GM18508 (cell line): ENCODE data around the gene ABCA9.

ENCODE experiments used
- ATAC-seq: cut with Tn5 transposase; IDR thresholded peaks from one replicate; pipeline ENCODE4 v1.9.1; 2021; ENCODE audit warnings: moderate number of reproducible peaks; ENCODE audit not compliant: insufficient read depth, unreplicated experiment

The ABCA9 gene

DNA sequence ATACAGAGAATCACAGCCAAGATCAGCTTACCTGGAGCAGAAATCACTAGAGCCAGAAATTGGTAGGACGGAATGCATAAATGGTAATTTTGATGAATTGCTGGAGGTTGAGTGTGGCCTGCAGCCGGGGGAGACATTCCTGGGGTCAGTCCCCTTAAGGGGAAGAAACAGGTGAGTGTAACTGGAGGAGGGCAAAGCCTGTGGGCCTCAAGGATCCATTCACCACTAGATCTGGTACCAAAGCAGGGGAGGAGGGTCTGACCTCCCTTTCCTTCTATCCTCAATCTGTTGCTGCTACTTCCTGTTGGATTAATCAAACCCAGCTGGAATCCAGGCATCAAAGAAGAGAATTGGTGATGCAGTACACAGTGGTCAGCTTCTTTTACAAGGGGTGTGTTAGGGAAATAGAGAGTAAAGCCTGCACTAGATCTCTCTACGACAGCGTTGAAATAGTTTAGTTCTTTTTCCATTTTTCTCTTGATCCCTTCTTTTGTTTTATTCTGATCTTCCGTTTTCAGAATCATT lies 8.6 kb upstream of the ABCA9 start:
- no peak for ATAC-seq

DNA sequence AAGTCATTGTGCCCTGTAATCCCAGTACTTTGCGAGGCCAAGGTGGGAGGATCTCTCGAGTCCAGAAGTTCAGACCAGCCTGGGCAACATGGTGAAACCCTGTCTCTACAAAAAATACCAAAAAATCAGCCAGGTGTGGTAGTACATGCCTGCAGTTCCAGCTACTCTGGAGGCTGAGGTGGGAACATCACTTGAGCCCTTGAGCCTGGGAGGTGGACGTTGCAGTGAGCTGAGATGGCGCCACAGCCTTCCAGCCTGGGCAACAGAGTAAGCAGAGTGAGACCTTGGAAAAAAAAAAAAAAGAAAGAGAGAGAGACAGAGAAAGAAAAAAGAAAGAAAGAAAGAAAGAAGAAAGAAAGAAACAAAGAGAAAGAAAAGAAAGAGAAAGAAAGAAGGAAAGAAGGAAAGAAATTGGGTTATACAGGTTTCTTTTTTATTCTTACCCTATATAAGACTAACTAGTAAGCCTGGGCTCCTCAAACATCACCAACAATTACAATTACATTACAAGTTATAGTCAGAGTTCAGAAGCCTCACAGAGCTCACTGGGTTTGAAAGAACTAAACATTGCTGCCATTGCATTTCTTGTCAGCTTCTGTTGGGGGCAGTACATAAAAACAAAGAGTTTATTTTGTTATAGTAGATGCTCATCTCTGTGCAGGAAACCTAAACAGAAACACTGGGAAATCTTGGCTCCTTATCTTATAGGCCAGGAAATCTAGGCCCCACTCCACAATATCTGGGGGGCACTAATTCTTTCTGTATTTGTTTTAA lies 6.7 kb upstream of the ABCA9 start:
- ATAC-seq: no peak

DNA sequence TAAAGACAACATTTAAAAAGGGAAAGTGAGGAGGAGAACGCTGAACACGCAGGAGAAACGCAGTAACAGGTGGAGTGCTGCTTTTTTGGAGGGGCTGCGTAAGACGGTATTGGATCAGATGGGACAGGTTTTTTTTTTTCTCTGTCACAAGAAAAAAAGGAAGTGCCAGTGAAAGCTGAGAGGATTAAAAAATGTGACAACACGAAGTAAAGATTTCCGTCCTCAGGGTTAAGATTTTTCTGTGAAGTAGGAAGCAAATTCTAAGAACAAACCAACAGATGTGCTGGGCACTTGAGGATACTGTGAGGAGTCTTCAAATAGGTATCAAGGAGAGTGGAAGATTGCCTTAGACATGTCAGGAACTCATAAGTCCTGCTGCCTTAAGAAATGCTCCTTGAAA lies 5.8 kb upstream of the ABCA9 start:
- ATAC-seq: no peak

DNA sequence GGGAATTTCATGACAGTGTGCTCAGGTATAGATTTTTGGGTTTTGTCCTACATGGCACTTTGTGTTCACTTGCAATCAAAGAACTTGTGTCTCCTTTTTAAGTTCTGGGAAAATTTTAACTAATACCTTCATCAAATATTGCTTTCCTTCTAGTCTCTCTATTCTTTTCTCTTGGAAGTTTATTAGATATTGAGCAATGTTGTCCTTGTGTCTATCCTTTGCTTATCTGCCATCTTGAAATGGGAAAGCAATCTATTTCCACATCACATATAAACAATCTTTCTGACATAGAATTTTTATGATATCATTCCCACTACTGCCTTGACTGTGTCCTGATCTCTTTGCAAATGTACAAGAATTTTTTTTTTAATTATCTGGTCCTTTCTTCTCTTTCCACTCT lies 4.4 kb upstream of the ABCA9 start:
- no peak for ATAC-seq

DNA sequence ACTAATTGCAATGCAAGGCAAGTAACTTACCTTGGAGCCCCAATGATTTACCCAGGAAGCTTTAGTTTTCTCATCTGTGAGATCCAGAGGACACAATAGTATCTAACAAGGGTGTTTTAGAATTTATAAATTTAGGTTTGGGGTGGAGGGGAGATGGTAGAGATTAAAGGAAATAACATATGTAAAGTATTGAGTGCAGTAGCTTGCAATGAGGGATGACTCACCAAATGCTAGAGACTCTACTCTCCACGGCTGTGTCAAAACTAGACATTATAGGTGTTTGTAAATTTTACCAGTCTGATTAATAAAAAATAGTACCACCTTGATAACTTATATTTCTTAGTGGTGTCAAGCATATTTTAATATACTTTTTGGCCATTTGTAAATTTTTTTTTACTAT lies 3.7 kb upstream of the ABCA9 start:
- no peak for ATAC-seq

DNA sequence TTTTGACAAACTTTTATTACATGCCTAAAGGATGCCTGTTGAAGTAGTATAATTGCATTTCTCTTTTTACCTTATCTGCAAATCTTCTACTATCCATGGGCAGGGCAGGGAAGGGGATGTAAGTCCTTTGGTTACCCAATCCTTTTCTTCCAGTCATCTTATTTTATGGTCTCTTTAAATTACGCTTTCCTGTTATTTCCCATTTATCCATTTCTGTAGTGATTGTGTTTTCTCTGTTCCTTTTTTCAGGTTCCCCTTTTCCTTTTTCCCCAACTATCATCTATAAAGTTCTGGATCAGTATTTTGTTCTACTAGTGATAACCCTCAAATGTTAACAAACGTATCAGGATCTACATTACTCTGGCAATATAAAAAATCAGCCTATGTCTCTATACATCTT lies 3.3 kb upstream of the ABCA9 start:
- ATAC-seq: no peak

DNA sequence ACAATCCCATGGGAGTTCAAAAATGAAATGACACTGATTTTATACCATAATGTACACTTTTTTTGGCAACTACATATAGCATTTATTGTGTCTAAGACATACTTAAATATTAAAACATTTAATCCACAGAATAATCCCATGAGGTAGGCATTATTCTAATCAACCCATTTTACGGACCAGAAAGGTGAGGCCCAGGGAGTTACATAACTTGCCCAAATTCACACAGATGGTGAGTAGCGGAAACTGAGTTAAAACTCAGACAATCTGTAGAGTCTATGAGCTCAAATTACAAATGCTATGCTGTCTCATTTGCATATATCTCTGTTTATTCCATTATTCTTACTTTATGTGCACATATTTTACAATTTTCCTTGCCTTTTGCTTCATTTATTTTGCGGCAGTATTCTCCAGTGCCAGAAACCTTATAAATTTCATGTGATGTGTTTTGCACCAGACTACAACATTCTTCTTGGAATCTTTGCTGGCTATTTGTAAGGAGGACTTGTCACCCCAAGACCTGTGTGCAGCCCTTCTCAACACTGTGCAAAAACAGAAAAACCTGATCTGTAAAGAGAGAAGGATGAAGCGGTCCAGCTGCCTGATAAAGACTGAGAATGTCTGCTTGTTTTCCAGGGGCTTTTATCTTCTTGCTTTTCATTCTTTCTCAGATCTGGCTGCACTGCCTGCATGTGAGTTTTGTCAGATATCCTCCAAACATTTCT lies 2.3 kb upstream of the ABCA9 start:
- ATAC-seq: no peak

DNA sequence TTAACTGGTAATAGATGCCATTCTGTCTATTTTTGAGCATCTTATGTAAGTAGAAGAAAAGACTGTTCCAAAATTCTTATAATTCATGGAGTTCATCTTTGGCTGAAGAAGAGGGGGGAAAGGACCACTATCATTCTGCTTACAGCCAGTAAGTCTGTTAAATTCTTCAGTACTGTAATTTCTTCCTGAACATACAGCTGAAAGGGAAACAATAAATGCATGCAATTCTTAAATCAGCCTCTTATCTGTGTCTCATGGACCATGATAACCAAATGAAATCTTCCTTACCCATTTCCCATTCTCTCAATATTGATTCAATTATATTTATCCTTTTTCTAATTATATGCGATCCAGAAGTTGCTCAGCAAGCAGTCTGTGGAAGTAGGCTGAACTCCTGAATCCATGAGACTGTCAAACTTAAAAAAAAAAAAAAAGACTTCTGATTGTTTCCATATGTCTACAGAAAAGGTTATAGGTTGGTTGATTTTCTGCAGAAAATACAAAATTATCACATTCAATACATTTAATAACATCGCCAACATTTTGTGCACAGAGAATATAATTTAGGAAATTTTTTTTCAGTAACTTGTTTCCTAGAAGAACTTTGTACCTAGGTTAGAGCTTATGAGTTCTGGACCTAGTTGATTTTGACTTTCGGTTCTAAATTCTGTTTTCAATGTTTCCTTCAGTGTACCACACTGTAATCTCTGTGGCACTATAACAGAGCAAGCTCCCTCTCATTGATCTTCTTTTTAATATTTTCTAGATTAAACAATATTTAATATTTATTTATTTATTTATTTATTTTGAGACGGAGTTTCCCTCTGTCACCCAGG lies 1.2 kb upstream of the ABCA9 start:
- no peak for ATAC-seq

DNA sequence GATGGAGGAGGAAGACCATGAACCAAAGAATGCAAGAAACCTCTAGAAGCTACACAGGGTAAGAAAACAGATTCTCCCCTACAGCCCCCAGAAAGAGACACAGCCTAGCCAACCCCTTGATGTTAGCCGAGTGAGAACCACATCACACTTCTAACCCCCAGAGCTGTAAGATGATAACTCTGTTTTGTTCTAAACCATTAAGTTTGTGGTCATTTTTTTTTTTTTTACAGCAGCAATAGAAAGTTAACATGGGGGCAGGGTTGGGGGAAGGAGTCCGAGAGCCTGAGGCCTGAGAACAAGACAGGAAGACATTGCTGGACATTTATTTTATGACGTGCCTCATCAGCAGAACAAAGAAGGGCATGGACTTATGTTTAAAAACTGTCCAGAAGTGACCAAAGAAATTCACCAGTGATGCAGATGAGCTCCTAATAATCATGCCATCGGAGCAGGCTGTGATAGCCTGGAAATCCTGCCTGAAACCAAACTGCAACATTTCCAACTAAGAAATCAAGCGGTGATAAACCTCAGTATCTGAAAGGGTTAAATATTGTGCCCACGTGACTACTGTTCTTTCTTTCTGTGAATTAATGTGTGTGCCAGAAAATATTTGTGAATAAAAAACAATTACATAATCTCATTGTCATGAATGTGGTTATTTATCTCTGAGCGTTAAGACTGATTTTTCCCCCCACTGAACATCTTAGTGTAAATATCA lies 1.1 kb downstream of the ABCA9 start:
- no peak for ATAC-seq

DNA sequence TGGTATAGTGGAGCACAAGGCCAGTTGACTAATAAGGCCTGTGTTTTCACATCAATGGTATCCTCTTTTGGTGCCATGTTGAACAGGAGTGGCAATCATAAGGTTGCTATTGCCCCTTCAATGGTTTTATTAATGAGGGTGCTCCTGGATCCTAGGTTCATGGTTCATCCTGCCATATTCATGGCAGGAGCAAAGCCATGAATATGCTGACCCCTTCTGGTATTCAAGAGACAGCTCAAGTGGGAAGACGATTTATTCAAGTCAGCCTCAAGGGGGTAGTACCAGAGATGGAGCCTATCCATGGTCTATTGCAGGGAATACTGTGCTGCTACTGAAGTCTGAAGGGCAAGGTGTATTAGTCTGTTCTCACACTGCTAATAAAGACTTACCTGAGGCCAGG lies 2.6 kb downstream of the ABCA9 start:
- ATAC-seq: no peak

DNA sequence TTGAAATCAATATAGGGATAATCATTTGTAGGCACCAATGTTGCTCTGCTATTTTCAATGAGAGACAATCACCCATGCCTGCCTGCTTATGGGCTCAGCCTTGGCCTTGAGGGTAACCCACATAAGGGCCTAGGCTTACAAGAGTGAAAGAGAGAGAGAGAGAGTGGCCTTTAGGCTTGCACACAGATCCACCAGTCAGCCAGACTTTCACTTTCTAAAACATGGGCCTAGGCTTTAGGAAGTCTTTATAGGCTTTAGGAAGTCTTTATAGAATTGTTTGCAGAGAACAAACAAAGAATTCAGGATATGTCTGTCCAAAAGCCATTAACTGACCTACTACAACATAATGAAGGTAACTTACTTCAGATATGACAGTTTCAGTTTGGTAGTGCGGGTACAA lies 3.4 kb downstream of the ABCA9 start:
- no peak for ATAC-seq

DNA sequence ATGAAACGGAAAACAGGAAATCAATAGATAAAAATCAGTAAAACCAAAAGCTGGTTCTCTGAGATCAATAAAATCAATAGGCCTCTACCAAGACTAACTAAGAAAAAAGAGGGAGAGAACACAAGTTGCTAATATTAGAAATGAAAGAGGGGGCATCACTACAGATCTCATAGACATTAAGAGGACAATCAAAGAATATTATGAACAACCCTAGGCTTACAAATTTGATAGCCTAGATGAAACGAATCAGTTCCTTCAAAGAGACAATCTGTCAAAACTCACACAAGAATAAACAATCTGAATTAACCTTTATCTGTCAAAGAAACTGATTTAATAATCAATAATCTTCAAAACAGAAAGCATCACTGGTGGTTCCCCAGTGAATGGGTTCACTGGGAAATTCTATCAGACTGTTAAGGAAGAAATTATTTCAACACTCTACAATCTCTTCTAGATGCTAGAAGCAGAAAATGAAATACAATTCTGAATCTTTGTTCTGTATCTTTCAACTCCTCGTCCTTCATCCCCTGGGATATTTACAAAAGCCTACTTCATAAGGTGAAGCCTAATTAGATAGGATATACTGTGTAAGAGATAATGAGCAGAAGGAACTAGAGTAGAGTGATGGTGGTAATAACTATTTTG lies 4.4 kb downstream of the ABCA9 start:
- ATAC-seq: no peak

DNA sequence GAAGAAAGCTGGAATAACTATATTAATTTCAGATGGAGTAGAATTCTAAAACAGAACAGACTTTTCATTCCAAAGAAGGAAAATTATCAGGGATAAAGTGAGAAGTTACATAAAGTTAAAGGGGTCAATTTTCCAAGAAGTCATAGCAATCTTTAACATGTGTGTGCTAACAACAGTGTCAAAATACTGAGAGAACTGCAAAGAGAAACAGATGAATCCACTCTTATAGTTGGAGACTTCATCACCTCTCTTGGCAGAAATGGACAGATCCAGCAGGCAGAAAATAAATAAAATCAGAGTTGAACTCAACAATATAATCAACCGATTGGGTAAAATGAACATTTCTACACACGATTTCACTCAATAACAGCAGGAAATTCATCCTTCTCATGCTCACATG lies 5.4 kb downstream of the ABCA9 start:
- no peak for ATAC-seq

DNA sequence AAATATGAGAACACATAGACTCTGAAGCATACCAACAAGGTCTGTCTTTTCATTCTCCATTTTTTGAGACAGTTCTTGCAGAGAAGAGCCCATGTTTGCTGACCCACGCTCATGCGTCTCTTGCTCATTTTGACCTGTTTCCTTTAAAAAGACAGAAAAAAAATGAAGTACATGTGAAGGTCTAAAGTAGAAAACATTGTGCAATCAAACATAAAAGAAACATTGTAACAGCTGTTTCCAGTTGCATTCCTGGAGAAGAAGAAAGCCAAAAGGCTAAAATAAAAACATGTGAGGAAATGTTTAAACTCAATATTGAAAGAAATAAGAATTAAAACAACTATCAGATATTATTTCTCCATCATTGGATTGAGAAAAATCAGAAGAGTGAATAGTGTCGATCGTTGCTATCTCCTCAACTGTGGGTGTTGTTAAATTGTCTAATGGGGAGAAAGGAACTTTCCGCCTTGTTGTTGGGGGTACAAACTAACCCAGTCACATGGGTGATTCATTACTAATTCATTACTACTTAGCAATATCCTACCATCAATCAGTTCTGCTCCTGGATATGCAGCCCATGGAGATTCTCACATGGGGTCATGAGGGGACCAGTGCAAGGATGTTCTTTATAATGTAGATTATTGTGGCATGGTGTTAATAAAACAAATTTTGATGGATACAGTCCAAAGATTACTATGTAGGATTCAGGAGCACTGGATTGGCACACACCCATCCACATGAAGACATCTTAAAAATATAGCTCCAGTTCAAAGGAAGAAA lies 9.5 kb downstream of the ABCA9 start:
- ATAC-seq: no peak

DNA sequence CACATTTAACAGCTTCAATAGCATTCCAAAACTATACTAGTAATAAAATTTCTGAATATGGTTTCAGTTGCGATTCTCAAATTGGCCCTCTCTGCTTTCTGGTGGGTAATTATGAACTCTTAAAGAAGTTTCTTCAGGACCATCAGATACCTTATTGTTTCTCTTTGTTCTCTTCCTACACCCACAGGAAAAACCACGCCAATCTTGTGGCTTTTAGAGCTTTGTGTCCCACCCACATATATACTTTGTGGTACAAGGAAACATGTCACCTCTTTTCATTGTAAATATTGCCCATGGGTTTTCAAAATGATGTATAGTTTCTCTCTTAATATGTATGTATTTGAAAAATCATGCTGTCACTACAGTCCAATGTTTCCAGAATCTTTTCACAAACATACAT lies 12.1 kb downstream of the ABCA9 start:
- ATAC-seq: no peak

DNA sequence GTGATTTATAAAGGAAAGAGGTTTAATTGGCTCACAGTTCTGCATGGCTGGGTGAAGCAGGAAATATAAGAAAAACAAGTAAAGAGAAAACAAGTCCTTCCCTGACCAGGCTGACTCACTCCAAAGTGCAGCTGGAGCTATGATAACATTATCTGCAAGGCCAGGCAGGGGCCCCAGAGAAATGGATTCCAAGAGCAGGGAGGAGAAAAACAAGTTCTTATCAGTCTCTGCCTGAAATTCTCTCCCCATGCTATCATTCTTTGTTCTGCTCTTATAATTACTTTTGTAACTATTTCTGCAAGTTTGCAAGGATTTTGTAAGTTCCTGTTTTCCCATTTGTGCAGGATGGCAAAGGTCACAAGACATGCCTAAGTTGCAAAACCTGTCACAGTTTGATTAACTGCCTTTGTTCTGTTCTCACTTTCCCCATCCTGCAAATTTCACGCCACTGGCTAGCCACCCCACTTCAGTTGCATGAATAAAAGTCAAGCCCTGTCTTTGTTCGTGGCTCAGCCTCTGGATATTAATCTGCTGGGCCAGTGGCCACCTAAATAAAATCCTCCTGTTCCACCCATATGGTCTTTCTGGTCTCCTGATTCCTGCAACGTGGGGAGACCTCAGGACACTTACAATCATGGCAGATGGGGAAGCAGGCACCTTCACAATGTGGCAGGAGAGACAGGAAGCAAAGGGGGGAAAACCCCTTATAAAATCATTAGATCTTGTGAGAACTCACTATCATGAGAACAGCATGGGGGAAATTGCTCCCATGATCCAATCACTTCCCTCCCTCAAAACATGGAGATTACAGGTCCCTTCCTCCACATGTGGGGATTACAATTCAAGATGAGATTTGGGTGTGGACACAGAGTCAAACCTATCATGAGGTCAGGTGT lies 13.1 kb downstream of the ABCA9 start:
- no peak for ATAC-seq

DNA sequence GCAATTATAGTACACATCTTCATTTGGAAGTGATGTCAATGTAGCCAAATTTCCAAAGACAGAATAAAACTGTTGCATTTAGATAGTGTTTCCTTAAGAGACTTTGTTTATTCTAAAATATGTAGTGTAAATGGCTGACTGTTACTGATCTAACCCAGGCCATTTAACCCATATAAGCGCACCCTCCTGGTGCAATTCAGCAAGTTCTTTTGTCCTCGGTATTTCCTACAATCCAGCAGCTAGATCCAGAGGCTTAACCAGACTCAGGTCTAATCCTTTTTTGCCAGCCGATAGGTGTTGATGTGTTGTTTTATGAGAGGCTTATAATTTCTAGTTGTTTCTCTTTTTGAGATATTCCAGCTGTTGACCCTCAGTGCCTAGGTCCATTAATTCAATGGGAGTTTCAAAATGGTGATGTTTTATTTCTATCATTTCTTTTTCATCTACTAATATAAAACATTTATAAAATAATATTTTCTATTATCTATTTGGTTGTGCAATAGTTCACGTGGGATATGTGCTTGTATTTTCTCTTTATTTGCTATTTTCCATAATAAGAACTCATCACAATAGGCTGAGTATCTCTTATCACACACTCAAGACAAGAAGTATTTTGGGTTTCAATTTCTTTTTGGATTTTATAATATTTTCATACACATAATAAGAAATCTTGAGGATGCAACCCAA lies 14.5 kb downstream of the ABCA9 start:
- no peak for ATAC-seq

DNA sequence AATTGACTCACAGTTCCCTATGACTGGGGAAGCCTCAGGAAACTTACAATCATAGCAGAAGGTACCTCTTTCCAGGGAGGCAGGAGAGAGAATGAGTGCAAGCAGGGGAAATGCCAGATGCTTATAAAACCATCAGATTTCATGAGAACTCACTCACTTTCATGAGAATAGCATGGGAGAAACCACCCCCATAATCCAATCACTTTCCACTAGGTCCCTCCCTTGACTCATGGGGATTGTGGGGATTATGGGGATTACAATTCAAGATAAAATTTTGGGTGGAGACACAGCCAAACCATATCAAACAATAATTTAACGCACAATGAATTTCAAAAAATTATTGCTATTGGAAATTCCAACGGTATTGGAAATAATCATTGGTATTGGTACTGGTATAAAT lies 15.1 kb downstream of the ABCA9 start:
- ATAC-seq: no peak
